Mesendoderm (in vitro differentiated cells): ENCODE measurements around the gene ARL15.
A peak's percentile ranks its signal among the peaks of the same experiment; 100 is the strongest.

Experiments
- DNase-seq: peaks from one replicate; pipeline ENCODE4 v3.0.0; 2013
- H2AK5ac ChIP-seq: 2 replicates; pipeline ENCODE4 v1.6.1; 2013; ENCODE audit warnings: low read length, inconsistent platforms
- H2BK120ac ChIP-seq: 2 replicates; pipeline ENCODE4 v1.6.1; 2013; ENCODE audit warnings: low read depth, mild to moderate bottlenecking, low read length, moderate library complexity, mixed read lengths
- H2BK15ac ChIP-seq: replicated peaks from 2 replicates; pipeline ENCODE4 v1.6.1; 2013; ENCODE audit warnings: low read depth, mild to moderate bottlenecking, moderate library complexity
- H2BK5ac ChIP-seq: 2 replicates; pipeline ENCODE4 v1.6.1; 2013; ENCODE audit warnings: low read length, inconsistent platforms
- H3K18ac ChIP-seq: 2 replicates; pipeline ENCODE4 v1.6.1; 2013; ENCODE audit warnings: mild to moderate bottlenecking, low read length, mixed read lengths
- H3K23ac ChIP-seq: one replicate; pipeline ENCODE4 v1.6.1; 2013; ENCODE audit warnings: low read length
- H3K27ac ChIP-seq: 2 replicates; pipeline ENCODE4 v1.5.1; 2013; ENCODE audit warnings: low read depth, mild to moderate bottlenecking, inconsistent platforms, low read length, moderate library complexity
- H3K27me3 ChIP-seq: 2 replicates; pipeline ENCODE4 v1.6.1; 2013; ENCODE audit warnings: low read length, control low read depth, mild to moderate bottlenecking, inconsistent platforms; ENCODE audit not compliant: insufficient read depth, poor library complexity
- H3K36me3 ChIP-seq: 2 replicates; pipeline ENCODE4 v1.6.1; 2013; ENCODE audit warnings: low read length, inconsistent platforms; ENCODE audit not compliant: control insufficient read depth, insufficient read depth
- H3K4ac ChIP-seq: one replicate; pipeline ENCODE4 v1.6.1; 2013; ENCODE audit warnings: low read depth, mild to moderate bottlenecking, low read length, moderate library complexity
- H3K4me1 ChIP-seq: 2 replicates; pipeline ENCODE4 v1.6.1; 2013; ENCODE audit warnings: low read depth, low read length, inconsistent platforms; ENCODE audit not compliant: control insufficient read depth
- H3K4me2 ChIP-seq: 2 replicates; pipeline ENCODE4 v1.6.1; 2013; ENCODE audit warnings: low read length
- H3K4me3 ChIP-seq: 2 replicates; pipeline ENCODE4 v1.5.1; 2013; ENCODE audit warnings: mild to moderate bottlenecking, low read length
- H3K56ac ChIP-seq: one replicate; pipeline ENCODE4 v1.6.1; 2013; ENCODE audit warnings: low read length
- H3K79me1 ChIP-seq: 2 replicates; pipeline ENCODE4 v1.6.1; 2013; ENCODE audit warnings: low read length, inconsistent platforms
- H3K79me2 ChIP-seq: 2 replicates; pipeline ENCODE4 v1.6.1; 2013; ENCODE audit warnings: mild to moderate bottlenecking, low read length; ENCODE audit not compliant: control insufficient read depth, insufficient read depth
- H3K9ac ChIP-seq: 2 replicates; pipeline ENCODE4 v1.6.1; 2013; ENCODE audit warnings: low read length, inconsistent platforms
- H4K5ac ChIP-seq: one replicate; pipeline ENCODE4 v1.6.1; 2013; ENCODE audit warnings: low read length
- H4K8ac ChIP-seq: one replicate; pipeline ENCODE4 v1.6.1; 2013; ENCODE audit warnings: low read depth, mild to moderate bottlenecking, control low read depth, low read length, moderate library complexity
- WGBS: extraction: QIAGEN DNeasy Blood & Tissue Kit; methylation state at CpG from one replicate; pipeline ENCODE4 v1.1.7; 2013; ENCODE audit warnings: low lambda C conversion rate, missing lambda C conversion rate; ENCODE audit not compliant: insufficient coverage; ENCODE audit errors: extremely low coverage; 5-methylcytosine and 5-hydroxymethylcytosine counted together

ARL15 gene

GRCh38 chr5:53884417-53884816 lies 426.0 kb downstream of the ARL15 start:
- no peak overlapping the region for H3K4me2 ChIP-seq
- peak overlapping the region; percentile 38 for H2BK120ac ChIP-seq
- peaks cover 17% of the 10 kb centered on the region for H3K4me1 ChIP-seq
- no peak overlapping the region for H4K5ac ChIP-seq
- no CpG with 5 or more reads among the region's 14 CpGs for WGBS
- H2BK5ac ChIP-seq: peak overlapping the region; percentile 56
- H3K4me3 ChIP-seq: no peak overlapping the region
- H3K9ac ChIP-seq: no peak overlapping the region
- no peaks in the 10 kb centered on the region for H3K36me3 ChIP-seq
- H3K27me3 ChIP-seq: no peaks in the 10 kb centered on the region
- no peak overlapping the region for H3K23ac ChIP-seq
- no peak overlapping the region for H2BK15ac ChIP-seq
- H4K8ac ChIP-seq: no peak overlapping the region
- H3K4ac ChIP-seq: peak overlapping the region; percentile 4
- no peak overlapping the region for H2AK5ac ChIP-seq
- peak overlapping the region; percentile 8 for H3K18ac ChIP-seq
- H3K27ac ChIP-seq: peak overlapping the region; percentile 49
- H3K79me2 ChIP-seq: no peaks in the 10 kb centered on the region
- DNase-seq: peak; percentile 63
- no peaks in the 10 kb centered on the region for H3K79me1 ChIP-seq
- H3K56ac ChIP-seq: peak overlapping the region; percentile 63

- Histone ChIP-seq H3K56ac (no peak overlapping the region), H3K27ac (peak overlapping the region; percentile 82), H3K27me3 (no peaks in the 10 kb centered on the region), H3K4me3 (no peak overlapping the region), H3K18ac (peak overlapping the region; percentile 39), H2BK5ac (no peak overlapping the region), H3K36me3 (no peaks in the 10 kb centered on the region), H4K5ac (no peak overlapping the region), H3K79me1 (no peaks in the 10 kb centered on the region), H4K8ac (no peak overlapping the region), H3K9ac (no peak overlapping the region), H2AK5ac (no peak overlapping the region), H2BK15ac (no peak overlapping the region), H3K23ac (no peak overlapping the region), H3K4me1 (peaks cover 17% of the 10 kb centered on the region), H3K79me2 (no peaks in the 10 kb centered on the region), H3K4me2 (no peak overlapping the region), H3K4ac (no peak overlapping the region), H2BK120ac (no peak overlapping the region)
- peak; percentile 76 for DNase-seq
These were observed 427.7 kb downstream of the ARL15 start for GRCh38 chr5:53882676-53883031.

GRCh38 chr5:53882006-53882675 lies 428.2 kb downstream of the ARL15 start:
- Histone ChIP-seq H3K4ac (no peak overlapping the region), H2BK5ac (peak overlapping the region; percentile 11), H4K5ac (no peak overlapping the region), H2BK15ac (no peak overlapping the region), H3K79me2 (no peaks in the 10 kb centered on the region), H3K27ac (peak overlapping the region; percentile 82), H3K79me1 (no peaks in the 10 kb centered on the region), H4K8ac (no peak overlapping the region), H3K4me2 (no peak overlapping the region), H3K23ac (no peak overlapping the region), H3K18ac (peak overlapping the region; percentile 76), H3K4me3 (no peak overlapping the region), H3K9ac (no peak overlapping the region), H3K36me3 (no peaks in the 10 kb centered on the region), H3K27me3 (no peaks in the 10 kb centered on the region), H3K4me1 (peaks cover 17% of the 10 kb centered on the region), H2AK5ac (no peak overlapping the region), H3K56ac (peak overlapping the region; percentile 10), H2BK120ac (peak overlapping the region; percentile 82)
- no CpG with 5 or more reads among the region's 1 CpG for WGBS
- DNase-seq: peak; percentile 23

- Histone ChIP-seq H3K79me1 (no peaks in the 10 kb centered on the region), H3K27me3 (no peaks in the 10 kb centered on the region), H2AK5ac (no peak overlapping the region), H3K36me3 (no peaks in the 10 kb centered on the region), H3K4me3 (no peak overlapping the region), H2BK15ac (no peak overlapping the region), H3K27ac (no peak overlapping the region), H3K18ac (peak overlapping the region; percentile 80), H3K4me1 (peaks cover 17% of the 10 kb centered on the region), H3K4ac (no peak overlapping the region), H3K56ac (peak overlapping the region; percentile 35), H3K79me2 (no peaks in the 10 kb centered on the region), H3K23ac (no peak overlapping the region), H2BK5ac (no peak overlapping the region), H2BK120ac (no peak overlapping the region), H4K5ac (no peak overlapping the region), H4K8ac (no peak overlapping the region), H3K9ac (no peak overlapping the region), H3K4me2 (no peak overlapping the region)
- no CpG with 5 or more reads among the region's 5 CpGs for WGBS
- no peak for DNase-seq
These were observed 430.6 kb downstream of the ARL15 start for GRCh38 chr5:53879708-53880323.

DNA sequence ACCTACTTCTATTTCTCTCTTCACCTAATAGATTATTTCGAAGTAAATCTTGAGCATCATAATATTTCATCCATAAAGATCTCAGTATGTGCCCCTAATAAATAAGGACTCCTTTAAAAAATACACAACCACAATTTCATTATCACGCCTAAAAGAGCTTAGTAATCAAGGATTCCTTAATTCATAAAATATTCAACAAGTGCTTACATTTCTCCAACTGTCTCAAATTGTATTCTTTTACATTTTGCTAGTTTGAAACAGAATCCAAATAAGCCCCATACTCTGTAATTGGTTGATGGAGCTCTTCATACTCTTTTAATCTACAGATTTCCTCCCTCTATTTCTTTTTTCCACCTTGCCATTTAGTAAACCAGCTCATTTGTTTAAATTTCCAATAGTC lies 432.4 kb downstream of the ARL15 start:
- Histone ChIP-seq H3K9ac (no peak overlapping the region), H3K56ac (no peak overlapping the region), H2BK15ac (no peak overlapping the region), H2AK5ac (no peak overlapping the region), H3K4ac (no peak overlapping the region), H3K23ac (no peak overlapping the region), H3K4me2 (no peak overlapping the region), H3K79me2 (no peaks in the 10 kb centered on the region), H2BK120ac (no peak overlapping the region), H3K18ac (no peak overlapping the region), H3K4me3 (no peak overlapping the region), H4K8ac (no peak overlapping the region), H3K79me1 (no peaks in the 10 kb centered on the region), H3K4me1 (peaks cover 11% of the 10 kb centered on the region), H4K5ac (no peak overlapping the region), H2BK5ac (no peak overlapping the region), H3K36me3 (no peaks in the 10 kb centered on the region), H3K27ac (no peak overlapping the region), H3K27me3 (no peaks in the 10 kb centered on the region)
- WGBS: 100% methylated on average over 2 of the region's 2 CpGs
- no peak for DNase-seq

GRCh38 chr5:53877243-53877642 lies 433.1 kb downstream of the ARL15 start:
- no peak overlapping the region for H2BK15ac ChIP-seq
- H3K36me3 ChIP-seq: no peaks in the 10 kb centered on the region
- H2BK120ac ChIP-seq: no peak overlapping the region
- no peak overlapping the region for H3K4ac ChIP-seq
- no peaks in the 10 kb centered on the region for H3K79me2 ChIP-seq
- no CpG with 5 or more reads among the region's 2 CpGs for WGBS
- H3K56ac ChIP-seq: no peak overlapping the region
- no peak overlapping the region for H2AK5ac ChIP-seq
- no peak overlapping the region for H3K18ac ChIP-seq
- no peak overlapping the region for H4K8ac ChIP-seq
- H3K27ac ChIP-seq: no peak overlapping the region
- DNase-seq: no peak
- H4K5ac ChIP-seq: no peak overlapping the region
- no peak overlapping the region for H3K4me2 ChIP-seq
- no peak overlapping the region for H2BK5ac ChIP-seq
- no peaks in the 10 kb centered on the region for H3K27me3 ChIP-seq
- H3K4me3 ChIP-seq: no peak overlapping the region
- H3K23ac ChIP-seq: no peak overlapping the region
- no peak overlapping the region for H3K9ac ChIP-seq
- no peaks in the 10 kb centered on the region for H3K79me1 ChIP-seq
- peaks cover 5% of the 10 kb centered on the region for H3K4me1 ChIP-seq
